ENCODE measurements around the gene FOXE3. TPM values are rescaled to one million over a fixed set of nuclear protein-coding genes. Genes with fewer than 3 reads are reported as not detected.
A peak's percentile ranks its signal among the peaks of the same experiment; 100 is the strongest.

The FOXE3 gene
- total and polyA plus RNA-seq, 4 donors: not detected

GRCh38 chr1:47416319-47417169, 459 bp downstream of the FOXE3 start:
- Histone ChIP-seq H3K4me3 (ENCODE audit: low read depth in 1 of 3, low read length in 3 of 3) (peak overlapping the region in 1 of 3 donors; percentile 31), H3K27me3 (ENCODE audit: control insufficient read depth in 4 of 4, insufficient read depth in 4 of 4, low read length in 3 of 4) (peaks cover 0 to 7% (median 3%) of the 10 kb centered on the region in 4 donors), H3K9me3 (ENCODE audit: control insufficient read depth in 4 of 4, low read length in 3 of 4) (no peaks in the 10 kb centered on the region), H3K36me3 (ENCODE audit: control insufficient read depth in 4 of 4, insufficient read depth in 3 of 4, low read depth in 1 of 4, low read length in 3 of 4) (no peaks in the 10 kb centered on the region), H3K27ac (ENCODE audit: low read depth in 1 of 2, low read length in 2 of 2) (no peak overlapping the region), H3K4me1 (ENCODE audit: control insufficient read depth in 4 of 4, insufficient read depth in 4 of 4, low read length in 3 of 4) (peaks cover 0 to 8% (median 3%) of the 10 kb centered on the region in 4 donors), H3K9ac (ENCODE audit: low read depth in 1 of 2, low read length in 2 of 2) (no peak overlapping the region)
- TF ChIP-seq, protein P1, sequence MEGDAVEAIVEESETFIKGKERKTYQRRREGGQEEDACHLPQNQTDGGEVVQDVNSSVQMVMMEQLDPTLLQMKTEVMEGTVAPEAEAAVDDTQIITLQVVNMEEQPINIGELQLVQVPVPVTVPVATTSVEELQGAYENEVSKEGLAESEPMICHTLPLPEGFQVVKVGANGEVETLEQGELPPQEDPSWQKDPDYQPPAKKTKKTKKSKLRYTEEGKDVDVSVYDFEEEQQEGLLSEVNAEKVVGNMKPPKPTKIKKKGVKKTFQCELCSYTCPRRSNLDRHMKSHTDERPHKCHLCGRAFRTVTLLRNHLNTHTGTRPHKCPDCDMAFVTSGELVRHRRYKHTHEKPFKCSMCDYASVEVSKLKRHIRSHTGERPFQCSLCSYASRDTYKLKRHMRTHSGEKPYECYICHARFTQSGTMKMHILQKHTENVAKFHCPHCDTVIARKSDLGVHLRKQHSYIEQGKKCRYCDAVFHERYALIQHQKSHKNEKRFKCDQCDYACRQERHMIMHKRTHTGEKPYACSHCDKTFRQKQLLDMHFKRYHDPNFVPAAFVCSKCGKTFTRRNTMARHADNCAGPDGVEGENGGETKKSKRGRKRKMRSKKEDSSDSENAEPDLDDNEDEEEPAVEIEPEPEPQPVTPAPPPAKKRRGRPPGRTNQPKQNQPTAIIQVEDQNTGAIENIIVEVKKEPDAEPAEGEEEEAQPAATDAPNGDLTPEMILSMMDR (IDR thresholded peaks at IDR 0.05; ENCODE audit: low read depth, low read length, missing input control): no peak
- no peak for TF ChIP-seq EGR1 (IDR thresholded peaks at IDR 0.05; ENCODE audit: low read depth in 2 of 2)
- TF ChIP-seq FOXA2 (IDR thresholded peaks at IDR 0.05): no peak
- TF ChIP-seq RAD21 (IDR thresholded peaks at IDR 0.05): no peak
- TF ChIP-seq GABPA (IDR thresholded peaks at IDR 0.05 in 1 of 2, conservative IDR thresholded peaks at IDR 0.05 in 1 of 2): no peak
- no peak for TF ChIP-seq NR2F2 (IDR thresholded peaks at IDR 0.05)
- no peak for TF ChIP-seq SP1 (IDR thresholded peaks at IDR 0.05)
- no peak for TF ChIP-seq MAX (IDR thresholded peaks at IDR 0.05)
- DNase-seq (ENCODE audit: low spot score): no peak
- 4% methylated on average over 134 of the region's 134 CpGs for WGBS

- Histone ChIP-seq H3K27me3 (ENCODE audit: control insufficient read depth in 4 of 4, insufficient read depth in 4 of 4, low read length in 3 of 4) (peaks cover 0 to 7% (median 3%) of the 10 kb centered on the region in 4 donors), H3K4me3 (ENCODE audit: low read depth in 1 of 3, low read length in 3 of 3) (peak overlapping the region in 1 of 3 donors; percentile 31), H3K4me1 (ENCODE audit: control insufficient read depth in 4 of 4, insufficient read depth in 4 of 4, low read length in 3 of 4) (peaks cover 0 to 8% (median 3%) of the 10 kb centered on the region in 4 donors), H3K9ac (ENCODE audit: low read depth in 1 of 2, low read length in 2 of 2) (no peak overlapping the region), H3K27ac (ENCODE audit: low read depth in 1 of 2, low read length in 2 of 2) (no peak overlapping the region), H3K36me3 (ENCODE audit: control insufficient read depth in 4 of 4, insufficient read depth in 3 of 4, low read depth in 1 of 4, low read length in 3 of 4) (no peaks in the 10 kb centered on the region), H3K9me3 (ENCODE audit: control insufficient read depth in 4 of 4, low read length in 3 of 4) (no peaks in the 10 kb centered on the region)
- WGBS: 26% methylated on average over 39 of the region's 39 CpGs
- no peak for TF ChIP-seq GABPA (IDR thresholded peaks at IDR 0.05 in 1 of 2, conservative IDR thresholded peaks at IDR 0.05 in 1 of 2)
- TF ChIP-seq REST (IDR thresholded peaks at IDR 0.05): no peak
- no peak for DNase-seq (ENCODE audit: low spot score)
These were observed 1.3 kb downstream of the FOXE3 start for GRCh38 chr1:47417170-47418044.
